ENCODE results near the gene FAM89B. TPM values are rescaled to one million over a fixed set of nuclear protein-coding genes. Genes with fewer than 3 reads are reported as not detected.

Gene FAM89B
- total RNA-seq (2022; extraction: Qiagen RNA extraction; ENCODE audit: low read depth), result 29.6 to 51.1 TPM (median 48.0 TPM) in 5 replicates

GRCh38 chr11:65572356-65573051, at the start of gene FAM89B:
TSS of gene FAM89B (plus strand) at chr11:65572538. CDS start at chr11:65572670, 132 bp downstream.

DNA sequence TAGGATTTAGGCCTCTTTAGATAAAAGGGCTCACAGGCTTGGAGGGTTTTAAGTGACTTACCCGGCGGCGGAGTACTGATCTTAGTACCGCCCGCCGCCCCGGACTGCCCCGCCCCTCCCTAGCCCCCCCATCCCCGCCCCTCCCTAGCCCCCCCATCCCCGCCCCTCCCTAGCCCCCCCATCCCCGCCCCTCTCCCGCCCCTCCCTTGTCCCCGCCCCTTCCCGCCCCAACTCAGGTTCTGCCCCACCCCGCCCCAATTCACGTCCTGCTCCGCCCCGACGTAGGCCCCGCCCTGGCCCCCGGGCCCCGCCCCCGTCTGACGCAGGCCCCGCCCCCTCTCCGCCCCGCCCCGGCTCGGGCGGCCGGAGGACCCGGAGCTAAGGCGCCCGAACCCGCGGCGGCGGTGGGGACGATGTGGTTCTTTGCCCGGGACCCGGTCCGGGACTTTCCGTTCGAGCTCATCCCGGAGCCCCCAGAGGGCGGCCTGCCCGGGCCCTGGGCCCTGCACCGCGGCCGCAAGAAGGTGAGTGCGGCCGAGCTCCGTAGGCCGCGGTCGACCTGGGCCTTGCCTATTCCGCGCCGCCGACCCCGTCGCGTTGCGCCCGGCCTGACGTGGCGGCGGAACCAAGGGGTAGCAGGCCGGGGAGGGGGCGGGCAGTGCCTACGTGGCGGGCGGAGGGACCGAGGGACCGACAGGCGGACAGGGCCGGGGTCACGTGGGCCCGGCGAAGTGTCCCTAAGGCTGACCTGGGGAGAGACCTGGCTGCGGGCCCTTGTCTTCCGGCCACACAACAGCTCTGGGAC, 47.4 kb upstream of the FAM89B start, which contains the start of gene SCYL1:
Gene SCYL1 (plus strand): TSS at position 343 of the 805 bp plus-strand sequence. CDS start 71 bp downstream, at position 414.

GRCh38 chr11:65558002-65558929, 14.1 kb upstream of the FAM89B start, which contains the start of gene LTBP3:
TSS of gene LTBP3 (minus strand) at chr11:65558359. CDS start at chr11:65557959, 400 bp downstream.

DNA sequence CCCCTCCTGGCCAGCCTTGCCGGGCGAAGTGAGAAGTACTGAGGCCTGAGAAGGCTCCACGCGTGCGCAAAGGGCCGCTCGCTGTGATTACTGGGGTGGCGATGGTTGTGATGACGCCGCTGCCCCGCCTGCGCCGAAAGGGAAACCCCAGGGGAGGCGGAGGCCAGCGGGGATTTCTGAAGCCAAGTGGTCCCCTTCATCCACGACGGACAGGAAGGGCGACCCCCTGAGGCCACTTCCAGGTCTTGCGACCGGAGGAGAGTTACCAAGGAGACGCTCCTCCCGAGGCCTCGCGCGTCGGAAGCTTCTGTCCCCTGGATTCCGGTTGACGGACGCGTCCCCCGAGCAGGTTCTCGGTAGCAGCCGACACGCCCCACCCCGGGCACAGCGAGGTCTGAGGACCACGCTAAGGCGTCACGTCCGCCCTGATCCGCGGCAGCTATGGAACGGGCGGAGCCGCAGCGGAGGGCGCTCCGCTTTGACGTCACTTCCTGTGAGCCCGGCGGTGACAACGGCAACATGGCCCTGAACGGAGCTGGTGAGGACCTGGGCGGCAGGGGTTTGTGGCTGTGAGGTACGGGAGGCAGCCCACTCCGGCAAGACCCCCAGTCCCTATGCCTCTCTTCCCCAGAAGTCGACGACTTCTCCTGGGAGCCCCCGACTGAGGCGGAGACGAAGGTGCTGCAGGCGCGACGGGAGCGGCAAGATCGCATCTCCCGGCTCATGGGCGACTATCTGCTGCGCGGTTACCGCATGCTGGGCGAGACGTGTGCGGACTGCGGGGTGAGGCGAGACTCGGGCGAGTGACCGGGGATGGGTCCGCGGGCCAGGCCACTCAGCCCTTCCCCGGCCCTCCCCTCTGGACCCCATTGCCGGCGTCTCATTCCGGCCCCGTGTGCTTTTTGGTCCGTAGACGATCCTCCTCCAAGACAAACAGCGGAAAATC, 2.1 kb upstream of the FAM89B start, which contains the start of gene ZNRD2:
Gene ZNRD2 (plus strand): TSS at position 505 of the 946 bp plus-strand sequence. CDS start 15 bp downstream, at position 520.

DNA sequence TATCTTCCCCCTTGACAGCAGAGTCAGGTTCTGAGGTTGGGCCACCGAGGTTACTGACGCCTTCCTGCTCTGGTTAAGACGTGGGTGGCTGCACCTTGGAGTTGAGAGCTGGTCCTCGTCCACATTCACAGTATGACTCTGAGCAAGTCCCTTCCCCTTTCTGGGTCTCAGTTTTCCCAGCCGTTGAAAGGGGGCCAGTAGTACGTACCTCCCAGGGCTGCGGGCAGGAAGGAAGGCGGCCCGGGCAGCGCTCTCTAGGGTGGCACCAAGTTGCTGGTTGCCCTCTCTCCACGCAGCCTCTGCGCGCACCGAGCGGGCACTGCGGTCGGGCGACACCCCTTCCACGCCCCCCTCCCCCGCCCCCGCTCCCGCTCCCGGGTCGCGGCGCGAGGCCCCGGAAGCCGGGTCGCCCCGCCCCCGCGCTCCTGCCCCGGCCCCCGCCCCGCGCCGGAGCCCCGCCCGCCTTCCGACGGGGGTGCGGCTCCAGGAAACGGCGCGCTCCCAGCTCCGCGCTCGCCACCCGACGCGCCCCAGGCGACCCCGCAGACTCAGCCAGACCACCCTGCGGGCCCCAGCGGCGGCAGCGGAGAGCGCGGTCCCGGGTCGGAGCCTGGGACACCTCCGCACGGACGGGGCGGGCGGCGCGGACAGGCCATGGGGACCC, 3.4 kb downstream of the FAM89B start, which contains the start of gene EHBP1L1:
Gene EHBP1L1 (plus strand): TSS at position 486 of the 664 bp plus-strand sequence. CDS start 250 bp downstream, outside the sequence.

DNA sequence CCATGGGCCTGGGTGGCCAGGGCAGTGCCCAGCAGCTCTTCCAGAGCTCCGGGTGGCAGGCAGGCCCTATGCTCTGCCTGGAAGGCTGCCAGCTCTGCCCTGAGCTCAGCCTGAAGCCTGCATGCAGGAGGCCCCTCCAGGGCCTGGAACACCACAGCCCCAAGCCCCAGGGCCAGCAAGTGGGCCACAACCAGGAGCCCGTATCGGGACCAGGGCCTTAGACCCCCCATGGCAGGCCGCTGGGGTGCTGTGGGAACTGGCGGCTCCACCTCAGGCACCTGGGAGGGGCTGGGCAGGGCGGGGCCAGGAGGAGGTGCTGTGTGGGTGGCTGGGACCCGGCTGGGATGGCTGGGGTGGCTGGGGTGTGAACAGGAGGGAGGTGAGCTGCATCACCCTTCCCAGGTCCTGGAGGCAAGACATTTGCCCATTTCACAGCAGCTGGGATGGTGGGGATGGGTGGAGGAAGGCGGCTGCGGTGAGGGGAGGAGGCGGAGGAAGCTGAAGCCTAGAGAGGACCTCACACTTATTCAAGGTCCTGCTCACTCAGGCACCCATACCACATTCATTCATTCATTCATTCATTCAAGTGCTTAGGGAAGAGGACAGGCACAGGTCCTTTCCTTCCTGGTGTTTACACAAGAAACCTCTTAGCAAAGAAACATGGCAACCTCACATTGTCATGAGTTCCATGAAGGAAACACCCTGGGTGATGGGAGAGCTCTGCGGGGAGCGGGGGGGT, 23.4 kb downstream of the FAM89B start, which contains the start of gene KCNK7:
Gene KCNK7 (minus strand): TSS at position 258 of the 739 bp plus-strand sequence. CDS start 28 bp downstream, at position 230.

GRCh38 chr11:65615229-65615949, 43.1 kb downstream of the FAM89B start, which contains the start of gene PCNX3:
TSS of gene PCNX3 (plus strand) at chr11:65615776. CDS start at chr11:65616312, 536 bp downstream.

Other genes starting within 250 kb of the FAM89B start
- gene DPF2, start 238.7 kb upstream of the FAM89B start, total RNA-seq (2022; extraction: Qiagen RNA extraction; ENCODE audit: low read depth), result 37.7 to 44.3 TPM (median 39.7 TPM) in 5 replicates
- gene TIGD3, start 217.8 kb upstream of the FAM89B start, total RNA-seq (2022; extraction: Qiagen RNA extraction; ENCODE audit: low read depth), result 0.40 to 0.94 TPM (median 0.87 TPM) in 5 replicates
- gene SLC25A45, start 189.9 kb upstream of the FAM89B start, total RNA-seq (2022; extraction: Qiagen RNA extraction; ENCODE audit: low read depth), result 11.7 to 16.3 TPM (median 15.2 TPM) in 5 replicates
- gene FRMD8, start 185.9 kb upstream of the FAM89B start, total RNA-seq (2022; extraction: Qiagen RNA extraction; ENCODE audit: low read depth), result 47.9 to 66.2 TPM (median 63.6 TPM) in 5 replicates
- gene NEAT1, start 149.7 kb upstream of the FAM89B start, total RNA-seq (2022; extraction: Qiagen RNA extraction; ENCODE audit: low read depth), result 108 to 253 TPM (median 201 TPM) in 5 replicates
- gene MALAT1, start 73.5 kb upstream of the FAM89B start, total RNA-seq (2022; extraction: Qiagen RNA extraction; ENCODE audit: low read depth), result 35.0 to 89.7 TPM (median 73.8 TPM) in 5 replicates
- gene SCYL1, start 47.5 kb upstream of the FAM89B start, total RNA-seq (2022; extraction: Qiagen RNA extraction; ENCODE audit: low read depth), result 46.9 to 64.2 TPM (median 62.2 TPM) in 5 replicates
- gene LTBP3, start 14.2 kb upstream of the FAM89B start, total RNA-seq (2022; extraction: Qiagen RNA extraction; ENCODE audit: low read depth), result 90.4 to 131 TPM (median 110 TPM) in 5 replicates
- 65.2 to 81.7 TPM (median 80.6 TPM) in 5 replicates for gene ZNRD2, start 2.1 kb upstream of the FAM89B start, total RNA-seq (2022; extraction: Qiagen RNA extraction; ENCODE audit: low read depth)
- gene EHBP1L1, start 3.5 kb downstream of the FAM89B start, total RNA-seq (2022; extraction: Qiagen RNA extraction; ENCODE audit: low read depth), result 28.2 to 38.2 TPM (median 34.7 TPM) in 5 replicates
- gene KCNK7, start 23.3 kb downstream of the FAM89B start, total RNA-seq (2022; extraction: Qiagen RNA extraction; ENCODE audit: low read depth), result 0.29 to 0.82 TPM (median 0.41 TPM) in 5 replicates
- 38.9 to 53.5 TPM (median 48.3 TPM) in 5 replicates for gene MAP3K11, start 41.7 kb downstream of the FAM89B start, total RNA-seq (2022; extraction: Qiagen RNA extraction; ENCODE audit: low read depth)
- gene PCNX3, start 43.2 kb downstream of the FAM89B start, total RNA-seq (2022; extraction: Qiagen RNA extraction; ENCODE audit: low read depth), result 26.1 to 36.6 TPM (median 36.0 TPM) in 5 replicates
- gene SIPA1, start 65.6 kb downstream of the FAM89B start, total RNA-seq (2022; extraction: Qiagen RNA extraction; ENCODE audit: low read depth), result 12.7 to 19.1 TPM (median 17.6 TPM) in 5 replicates
- 62.9 to 74.7 TPM (median 72.1 TPM) in 5 replicates for gene RELA, start 90.4 kb downstream of the FAM89B start, total RNA-seq (2022; extraction: Qiagen RNA extraction; ENCODE audit: low read depth)
- 40.6 to 53.9 TPM (median 50.3 TPM) in 5 replicates for gene KAT5, start 139.7 kb downstream of the FAM89B start, total RNA-seq (2022; extraction: Qiagen RNA extraction; ENCODE audit: low read depth)
- 39.2 to 49.6 TPM (median 47.9 TPM) in 5 replicates for gene RNASEH2C, start 148.3 kb downstream of the FAM89B start, total RNA-seq (2022; extraction: Qiagen RNA extraction; ENCODE audit: low read depth)
- 8.5 to 12.1 TPM (median 10.7 TPM) in 5 replicates for gene AP5B1, start 208.4 kb downstream of the FAM89B start, total RNA-seq (2022; extraction: Qiagen RNA extraction; ENCODE audit: low read depth)
- 0.05 to 0.09 TPM (median 0.08 TPM) in 3 of 5 replicates, not detected in the others for gene OVOL1, start 214.5 kb downstream of the FAM89B start, total RNA-seq (2022; extraction: Qiagen RNA extraction; ENCODE audit: low read depth)